WTC11 (cell line): Measurements from ENCODE around the gene NUP50. TPM values are rescaled to one million over a fixed set of nuclear protein-coding genes. Genes with fewer than 3 reads are reported as not detected.

Experiments used
- ATAC-seq: fragments of 200-7000 bp; cut with Tn5 transposase; 2 replicates; pipeline ENCODE4 v1.10.0; 2021; ENCODE audit warnings: mild to moderate bottlenecking, moderate library complexity
- CTCF ChIA-PET: fragments of 300-600 bp; sonication (Branson Sonifier 250); formaldehyde crosslinking; loops from one replicate; lab custom pipeline; 2021; ENCODE audit warnings: antibody characterized with exemption; lab: Charles Lee
- POLR2A ChIA-PET: fragments of 350-600 bp; sonication (Branson Sonifier 250); formaldehyde crosslinking; loops from one replicate; lab custom pipeline; 2021; ENCODE audit warnings: antibody characterized with exemption; lab: Charles Lee
- DNase-seq: peaks from one replicate; pipeline ENCODE4 v3.0.0; 2021; ENCODE audit warnings: low spot score
- H3K27ac Mint-ChIP-seq: 2 replicates; pipeline ENCODE4 v1.8.0; 2021; ENCODE audit warnings: mixed read lengths
- H3K27me3 Mint-ChIP-seq: 2 replicates; pipeline ENCODE4 v1.8.0; 2021; ENCODE audit warnings: low read depth, mild to moderate bottlenecking, moderate library complexity, mixed read lengths
- H3K36me3 Mint-ChIP-seq: 2 replicates; pipeline ENCODE4 v1.8.0; 2021; ENCODE audit warnings: mixed read lengths
- H3K4me1 Mint-ChIP-seq: 2 replicates; pipeline ENCODE4 v1.8.0; 2022; ENCODE audit warnings: mixed read lengths
- H3K4me3 Mint-ChIP-seq: 2 replicates; pipeline ENCODE4 v1.8.0; 2021; ENCODE audit warnings: mild to moderate bottlenecking, moderate library complexity, mixed read lengths
- H3K9me3 Mint-ChIP-seq: 2 replicates; pipeline ENCODE4 v1.8.0; 2021; ENCODE audit warnings: mixed read lengths
- AR ChIP-seq: fragments of 250-450 bp; sonication (Bioruptor Pico); IDR thresholded peaks from 2 replicates; pipeline ENCODE4 v1.9.0; 2021; ENCODE audit warnings: mild to moderate bottlenecking
- ELF4 ChIP-seq: sonication (generic); formaldehyde crosslinking; IDR thresholded peaks from 2 replicates; pipeline ENCODE4 v1.8.1; 2022; ENCODE audit warnings: low read depth, mild to moderate bottlenecking, moderate library complexity, missing genetic modification reagents
- ESRRA ChIP-seq: sonication (generic); formaldehyde crosslinking; IDR thresholded peaks from 2 replicates; pipeline ENCODE4 v1.8.1; 2022; ENCODE audit warnings: mild to moderate bottlenecking, missing genetic modification reagents, borderline replicate concordance
- FOXP1 ChIP-seq: sonication (generic); formaldehyde crosslinking; IDR thresholded peaks from 2 replicates; pipeline ENCODE4 v1.8.0; 2022; ENCODE audit warnings: missing genetic modification reagents, mild to moderate bottlenecking, moderate library complexity, borderline replicate concordance
- GRHL2 ChIP-seq: fragments of 250-450 bp; sonication (Bioruptor Pico); IDR thresholded peaks from 2 replicates; pipeline ENCODE4 v1.8.0; 2022; ENCODE audit warnings: mild to moderate bottlenecking, moderate library complexity; ENCODE audit not compliant: insufficient replicate concordance, severe bottlenecking
- HMGA2 ChIP-seq: fragments of 250-450 bp; sonication (Bioruptor Pico); IDR thresholded peaks from 2 replicates; pipeline ENCODE4 v1.4.0; 2021; ENCODE audit warnings: mild to moderate bottlenecking, moderate library complexity
- JUN ChIP-seq: sonication (generic); formaldehyde crosslinking; IDR thresholded peaks from 2 replicates; pipeline ENCODE4 v1.8.0; 2023; ENCODE audit warnings: mild to moderate bottlenecking, missing genetic modification reagents
- MAX ChIP-seq: sonication (generic); formaldehyde crosslinking; IDR thresholded peaks from 2 replicates; pipeline ENCODE4 v1.8.0; 2022; ENCODE audit warnings: mild to moderate bottlenecking, missing genetic modification reagents
- NFATC4 ChIP-seq: fragments of 250-450 bp; sonication (Bioruptor Pico); IDR thresholded peaks from 2 replicates; pipeline ENCODE4 v1.9.0; 2021; ENCODE audit warnings: mild to moderate bottlenecking
- NR3C1 ChIP-seq: sonication (generic); formaldehyde crosslinking; conservative IDR thresholded peaks from 2 replicates; pipeline ENCODE4 v1.8.1; 2023; ENCODE audit warnings: low read depth, mild to moderate bottlenecking, missing genetic modification reagents
- OVOL2 ChIP-seq: fragments of 250-450 bp; sonication (Bioruptor Pico); IDR thresholded peaks from 2 replicates; pipeline ENCODE4 v1.9.0; 2021; ENCODE audit warnings: mild to moderate bottlenecking, borderline replicate concordance
- SMAD4 ChIP-seq: sonication (generic); formaldehyde crosslinking; IDR thresholded peaks from 2 replicates; pipeline ENCODE4 v1.8.0; 2022; ENCODE audit warnings: mild to moderate bottlenecking, missing genetic modification reagents
- SOX15 ChIP-seq: fragments of 250-450 bp; sonication (Bioruptor Pico); IDR thresholded peaks from 2 replicates; pipeline ENCODE4 v1.9.0; 2021; ENCODE audit warnings: mild to moderate bottlenecking
- TP53 ChIP-seq: sonication (generic); formaldehyde crosslinking; IDR thresholded peaks from 2 replicates; pipeline ENCODE4 v1.8.1; 2023; ENCODE audit warnings: mild to moderate bottlenecking, missing genetic modification reagents
- ZNF416 ChIP-seq: fragments of 250-450 bp; sonication (Bioruptor Pico); IDR thresholded peaks from 2 replicates; pipeline ENCODE4 v1.9.0; 2021; ENCODE audit warnings: mild to moderate bottlenecking, inconsistent platforms
- ZNF423 ChIP-seq: fragments of 250-450 bp; sonication (Bioruptor Pico); IDR thresholded peaks from 2 replicates; pipeline ENCODE4 v2.1.2; 2022; ENCODE audit warnings: mild to moderate bottlenecking, moderate library complexity
- total RNA-seq: library from RNA; stranded (reverse); gene quantifications from 3 replicates; pipeline ENCODE4 v1.2.3, GENCODE V29; 2021
- TF ChIP-seq, protein P1 (sequence below): fragments of 250-450 bp; sonication (Bioruptor Pico); IDR thresholded peaks from 2 replicates; pipeline ENCODE4 v1.9.0; 2021; ENCODE audit warnings: mild to moderate bottlenecking
- TF ChIP-seq, protein P2 (sequence below): sonication (generic); formaldehyde crosslinking; IDR thresholded peaks from 2 replicates; pipeline ENCODE4 v1.8.0; 2023; ENCODE audit warnings: missing genetic modification reagents
- TF ChIP-seq, protein P3 (sequence below): sonication (generic); formaldehyde crosslinking; IDR thresholded peaks from 2 replicates; pipeline ENCODE4 v1.8.0; 2022; ENCODE audit warnings: missing genetic modification reagents
- TF ChIP-seq, protein P4 (sequence below): sonication (generic); formaldehyde crosslinking; IDR thresholded peaks from 2 replicates; pipeline ENCODE4 v1.8.0; 2023; ENCODE audit warnings: mild to moderate bottlenecking, missing genetic modification reagents
- TF ChIP-seq, protein P5 (sequence below): fragments of 250-450 bp; sonication (Bioruptor Pico); IDR thresholded peaks from 2 replicates; pipeline ENCODE4 v1.8.0; 2021; ENCODE audit warnings: mild to moderate bottlenecking
- TF ChIP-seq, protein P6 (sequence below): sonication (generic); formaldehyde crosslinking; IDR thresholded peaks from 2 replicates; pipeline ENCODE4 v1.8.1; 2023; ENCODE audit warnings: mild to moderate bottlenecking, missing genetic modification reagents

Gene NUP50
- total RNA-seq, 1 experiment from 2014 or later, result 131 TPM

DNA sequence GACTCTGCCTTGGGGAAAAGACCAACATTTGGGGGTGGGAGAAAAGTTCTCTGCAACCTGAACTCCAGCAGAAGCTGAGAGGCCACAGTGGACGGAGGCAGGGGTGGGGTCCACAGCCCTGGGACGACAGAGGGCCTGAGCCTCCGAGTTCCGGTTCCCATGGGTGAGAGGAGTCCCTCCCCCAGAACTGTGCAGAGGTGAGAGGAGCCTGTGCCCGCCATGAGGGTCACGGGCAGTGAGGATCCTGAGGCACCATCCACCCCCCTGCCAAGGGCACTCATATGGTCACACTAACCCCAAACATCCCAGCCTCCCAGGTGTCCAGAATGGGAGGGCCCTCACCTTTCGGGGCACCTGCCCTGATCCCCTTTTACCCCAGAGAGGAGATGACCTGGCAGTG, 46.4 kb downstream of the NUP50 start:
- no peaks in the 10 kb centered on the region; the same call in 1 of the 2 replicates for H3K36me3 Mint-ChIP-seq
- ChIA-PET POLR2A (no interaction called here), CTCF (interaction anchor here (1.0 to 2.3 kb wide), 4 partner anchors 15 to 108 kb away, joined by 7 to 18 read pairs (median 12); partner anchors contain the start of gene NUP50)
- no peaks in the 10 kb centered on the region for H3K27me3 Mint-ChIP-seq
- peaks cover 21% of the 10 kb centered on the region for H3K4me1 Mint-ChIP-seq
- no peak overlapping the region for H3K4me3 Mint-ChIP-seq
- ATAC-seq (no peak), DNase-seq (no peak)
- no peak overlapping the region for H3K27ac Mint-ChIP-seq
- TF ChIP-seq FOXP1 (CRISPR knock-in tag), result no peak
- TF ChIP-seq, protein P1, sequence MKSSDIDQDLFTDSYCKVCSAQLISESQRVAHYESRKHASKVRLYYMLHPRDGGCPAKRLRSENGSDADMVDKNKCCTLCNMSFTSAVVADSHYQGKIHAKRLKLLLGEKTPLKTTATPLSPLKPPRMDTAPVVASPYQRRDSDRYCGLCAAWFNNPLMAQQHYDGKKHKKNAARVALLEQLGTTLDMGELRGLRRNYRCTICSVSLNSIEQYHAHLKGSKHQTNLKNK, result no peak
- TF ChIP-seq MAX (CRISPR knock-in tag), result no peak
- no peak for TF ChIP-seq JUN
- TF ChIP-seq SMAD4 (CRISPR knock-in tag), result no peak
- TF ChIP-seq GRHL2 (CRISPR knock-in tag), result no peak
- no peak for TF ChIP-seq SOX15 (CRISPR knock-in tag)
- no peak for TF ChIP-seq HMGA2 (CRISPR knock-in tag)
- no peak for TF ChIP-seq ZNF423
- no peak for TF ChIP-seq NFATC4 (CRISPR knock-in tag)
- H3K9me3 Mint-ChIP-seq, result no peaks in the 10 kb centered on the region

DNA sequence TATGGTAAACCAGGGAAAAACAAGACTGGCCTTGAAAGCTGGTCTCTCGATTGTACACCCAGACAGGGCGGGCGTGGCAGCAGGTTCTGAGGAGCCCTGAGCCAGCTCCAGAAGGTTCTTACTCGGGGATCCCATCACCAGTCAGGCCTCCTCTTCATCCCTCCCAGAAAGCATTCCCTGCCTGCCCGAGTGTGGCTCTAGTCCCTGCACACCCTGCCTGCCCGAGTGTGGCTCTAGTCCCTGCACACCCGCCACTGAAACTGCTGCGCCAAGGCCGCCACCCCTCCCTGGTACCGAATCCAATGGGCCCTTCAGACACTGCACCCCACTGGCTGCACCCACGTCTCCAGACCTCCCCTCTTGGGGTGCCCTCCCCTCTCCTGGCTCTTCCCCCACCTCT, 46.9 kb downstream of the NUP50 start:
- Mint-ChIP-seq H3K9me3 (no peaks in the 10 kb centered on the region), H3K4me3 (no peak overlapping the region), H3K4me1 (peaks cover 21% of the 10 kb centered on the region), H3K27ac (no peak overlapping the region), H3K27me3 (no peaks in the 10 kb centered on the region), H3K36me3 (no peaks in the 10 kb centered on the region; the same call in 1 of the 2 replicates)
- no peak for DNase-seq
- no peak for ATAC-seq
- ChIA-PET CTCF (no interaction called here), POLR2A (no interaction called here)
- TF ChIP-seq MAX (CRISPR knock-in tag) (no peak), SOX15 (CRISPR knock-in tag) (no peak), OVOL2 (CRISPR knock-in tag) (no peak), ESRRA (CRISPR knock-in tag) (no peak), AR (CRISPR knock-in tag) (no peak), NR3C1 (CRISPR knock-in tag) (no peak), ELF4 (no peak), ZNF416 (CRISPR knock-in tag) (no peak), TP53 (CRISPR knock-in tag) (no peak)
- TF ChIP-seq, protein P2, sequence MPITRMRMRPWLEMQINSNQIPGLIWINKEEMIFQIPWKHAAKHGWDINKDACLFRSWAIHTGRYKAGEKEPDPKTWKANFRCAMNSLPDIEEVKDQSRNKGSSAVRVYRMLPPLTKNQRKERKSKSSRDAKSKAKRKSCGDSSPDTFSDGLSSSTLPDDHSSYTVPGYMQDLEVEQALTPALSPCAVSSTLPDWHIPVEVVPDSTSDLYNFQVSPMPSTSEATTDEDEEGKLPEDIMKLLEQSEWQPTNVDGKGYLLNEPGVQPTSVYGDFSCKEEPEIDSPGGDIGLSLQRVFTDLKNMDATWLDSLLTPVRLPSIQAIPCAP (CRISPR knock-in tag), result no peak
- TF ChIP-seq, protein P3, sequence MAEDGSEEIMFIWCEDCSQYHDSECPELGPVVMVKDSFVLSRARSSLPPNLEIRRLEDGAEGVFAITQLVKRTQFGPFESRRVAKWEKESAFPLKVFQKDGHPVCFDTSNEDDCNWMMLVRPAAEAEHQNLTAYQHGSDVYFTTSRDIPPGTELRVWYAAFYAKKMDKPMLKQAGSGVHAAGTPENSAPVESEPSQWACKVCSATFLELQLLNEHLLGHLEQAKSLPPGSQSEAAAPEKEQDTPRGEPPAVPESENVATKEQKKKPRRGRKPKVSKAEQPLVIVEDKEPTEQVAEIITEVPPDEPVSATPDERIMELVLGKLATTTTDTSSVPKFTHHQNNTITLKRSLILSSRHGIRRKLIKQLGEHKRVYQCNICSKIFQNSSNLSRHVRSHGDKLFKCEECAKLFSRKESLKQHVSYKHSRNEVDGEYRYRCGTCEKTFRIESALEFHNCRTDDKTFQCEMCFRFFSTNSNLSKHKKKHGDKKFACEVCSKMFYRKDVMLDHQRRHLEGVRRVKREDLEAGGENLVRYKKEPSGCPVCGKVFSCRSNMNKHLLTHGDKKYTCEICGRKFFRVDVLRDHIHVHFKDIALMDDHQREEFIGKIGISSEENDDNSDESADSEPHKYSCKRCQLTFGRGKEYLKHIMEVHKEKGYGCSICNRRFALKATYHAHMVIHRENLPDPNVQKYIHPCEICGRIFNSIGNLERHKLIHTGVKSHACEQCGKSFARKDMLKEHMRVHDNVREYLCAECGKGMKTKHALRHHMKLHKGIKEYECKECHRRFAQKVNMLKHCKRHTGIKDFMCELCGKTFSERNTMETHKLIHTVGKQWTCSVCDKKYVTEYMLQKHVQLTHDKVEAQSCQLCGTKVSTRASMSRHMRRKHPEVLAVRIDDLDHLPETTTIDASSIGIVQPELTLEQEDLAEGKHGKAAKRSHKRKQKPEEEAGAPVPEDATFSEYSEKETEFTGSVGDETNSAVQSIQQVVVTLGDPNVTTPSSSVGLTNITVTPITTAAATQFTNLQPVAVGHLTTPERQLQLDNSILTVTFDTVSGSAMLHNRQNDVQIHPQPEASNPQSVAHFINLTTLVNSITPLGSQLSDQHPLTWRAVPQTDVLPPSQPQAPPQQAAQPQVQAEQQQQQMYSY (CRISPR knock-in tag), result no peak
- TF ChIP-seq, protein P4, sequence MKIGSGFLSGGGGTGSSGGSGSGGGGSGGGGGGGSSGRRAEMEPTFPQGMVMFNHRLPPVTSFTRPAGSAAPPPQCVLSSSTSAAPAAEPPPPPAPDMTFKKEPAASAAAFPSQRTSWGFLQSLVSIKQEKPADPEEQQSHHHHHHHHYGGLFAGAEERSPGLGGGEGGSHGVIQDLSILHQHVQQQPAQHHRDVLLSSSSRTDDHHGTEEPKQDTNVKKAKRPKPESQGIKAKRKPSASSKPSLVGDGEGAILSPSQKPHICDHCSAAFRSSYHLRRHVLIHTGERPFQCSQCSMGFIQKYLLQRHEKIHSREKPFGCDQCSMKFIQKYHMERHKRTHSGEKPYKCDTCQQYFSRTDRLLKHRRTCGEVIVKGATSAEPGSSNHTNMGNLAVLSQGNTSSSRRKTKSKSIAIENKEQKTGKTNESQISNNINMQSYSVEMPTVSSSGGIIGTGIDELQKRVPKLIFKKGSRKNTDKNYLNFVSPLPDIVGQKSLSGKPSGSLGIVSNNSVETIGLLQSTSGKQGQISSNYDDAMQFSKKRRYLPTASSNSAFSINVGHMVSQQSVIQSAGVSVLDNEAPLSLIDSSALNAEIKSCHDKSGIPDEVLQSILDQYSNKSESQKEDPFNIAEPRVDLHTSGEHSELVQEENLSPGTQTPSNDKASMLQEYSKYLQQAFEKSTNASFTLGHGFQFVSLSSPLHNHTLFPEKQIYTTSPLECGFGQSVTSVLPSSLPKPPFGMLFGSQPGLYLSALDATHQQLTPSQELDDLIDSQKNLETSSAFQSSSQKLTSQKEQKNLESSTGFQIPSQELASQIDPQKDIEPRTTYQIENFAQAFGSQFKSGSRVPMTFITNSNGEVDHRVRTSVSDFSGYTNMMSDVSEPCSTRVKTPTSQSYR (CRISPR knock-in tag), result no peak
- TF ChIP-seq, protein P5, sequence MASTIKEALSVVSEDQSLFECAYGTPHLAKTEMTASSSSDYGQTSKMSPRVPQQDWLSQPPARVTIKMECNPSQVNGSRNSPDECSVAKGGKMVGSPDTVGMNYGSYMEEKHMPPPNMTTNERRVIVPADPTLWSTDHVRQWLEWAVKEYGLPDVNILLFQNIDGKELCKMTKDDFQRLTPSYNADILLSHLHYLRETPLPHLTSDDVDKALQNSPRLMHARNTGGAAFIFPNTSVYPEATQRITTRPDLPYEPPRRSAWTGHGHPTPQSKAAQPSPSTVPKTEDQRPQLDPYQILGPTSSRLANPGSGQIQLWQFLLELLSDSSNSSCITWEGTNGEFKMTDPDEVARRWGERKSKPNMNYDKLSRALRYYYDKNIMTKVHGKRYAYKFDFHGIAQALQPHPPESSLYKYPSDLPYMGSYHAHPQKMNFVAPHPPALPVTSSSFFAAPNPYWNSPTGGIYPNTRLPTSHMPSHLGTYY (CRISPR knock-in tag), result no peak
- TF ChIP-seq, protein P6, sequence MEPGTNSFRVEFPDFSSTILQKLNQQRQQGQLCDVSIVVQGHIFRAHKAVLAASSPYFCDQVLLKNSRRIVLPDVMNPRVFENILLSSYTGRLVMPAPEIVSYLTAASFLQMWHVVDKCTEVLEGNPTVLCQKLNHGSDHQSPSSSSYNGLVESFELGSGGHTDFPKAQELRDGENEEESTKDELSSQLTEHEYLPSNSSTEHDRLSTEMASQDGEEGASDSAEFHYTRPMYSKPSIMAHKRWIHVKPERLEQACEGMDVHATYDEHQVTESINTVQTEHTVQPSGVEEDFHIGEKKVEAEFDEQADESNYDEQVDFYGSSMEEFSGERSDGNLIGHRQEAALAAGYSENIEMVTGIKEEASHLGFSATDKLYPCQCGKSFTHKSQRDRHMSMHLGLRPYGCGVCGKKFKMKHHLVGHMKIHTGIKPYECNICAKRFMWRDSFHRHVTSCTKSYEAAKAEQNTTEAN (CRISPR knock-in tag), result no peak
